HCEC 1CT (cell line): ENCODE data around the gene KAT6B.

Experiments used
- DNase-seq: peaks from one replicate; pipeline ENCODE4 v3.0.0-alpha.2; 2017

Gene KAT6B

DNA sequence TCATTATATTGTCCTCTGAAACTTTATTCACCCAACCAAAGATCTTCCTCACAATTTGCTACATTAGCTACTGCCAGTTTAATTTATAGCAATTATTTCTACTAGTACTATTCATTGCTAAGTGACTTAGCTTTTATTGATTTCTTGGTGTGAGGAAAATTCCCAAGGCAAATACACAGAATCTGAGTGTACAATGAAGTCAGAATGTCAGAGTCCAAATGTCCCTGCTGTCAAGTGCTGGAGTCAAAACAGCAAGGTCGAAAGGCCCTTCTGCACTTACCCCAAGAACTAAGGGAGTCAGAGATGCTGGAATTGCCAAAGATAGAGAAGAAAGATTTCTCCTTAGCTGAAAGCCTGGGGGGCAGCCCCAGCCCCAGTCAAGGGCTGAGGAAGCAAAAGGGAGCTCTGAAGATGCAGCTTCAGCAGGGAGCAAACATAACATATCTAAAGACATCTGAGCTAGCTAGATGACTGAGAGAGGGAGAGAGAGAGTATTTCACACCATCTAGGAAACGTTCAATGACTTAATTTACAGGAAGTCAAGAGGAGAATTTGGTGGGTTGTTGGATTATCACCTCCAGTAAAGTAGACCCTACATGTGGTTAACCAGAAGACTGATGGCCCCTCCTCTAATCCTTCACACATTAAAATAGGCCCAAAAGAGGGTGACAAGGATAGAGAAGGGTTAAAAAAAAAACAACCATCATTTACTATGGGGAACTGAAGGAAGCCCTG lies 248.5 kb downstream of the KAT6B start:
- no peak for DNase-seq

- no peak for DNase-seq
These were observed 249.9 kb downstream of the KAT6B start for GRCh38 chr10:75076348-75076747.

- no peak for DNase-seq
These were observed 253.2 kb downstream of the KAT6B start for GRCh38 chr10:75079436-75080083.

DNA sequence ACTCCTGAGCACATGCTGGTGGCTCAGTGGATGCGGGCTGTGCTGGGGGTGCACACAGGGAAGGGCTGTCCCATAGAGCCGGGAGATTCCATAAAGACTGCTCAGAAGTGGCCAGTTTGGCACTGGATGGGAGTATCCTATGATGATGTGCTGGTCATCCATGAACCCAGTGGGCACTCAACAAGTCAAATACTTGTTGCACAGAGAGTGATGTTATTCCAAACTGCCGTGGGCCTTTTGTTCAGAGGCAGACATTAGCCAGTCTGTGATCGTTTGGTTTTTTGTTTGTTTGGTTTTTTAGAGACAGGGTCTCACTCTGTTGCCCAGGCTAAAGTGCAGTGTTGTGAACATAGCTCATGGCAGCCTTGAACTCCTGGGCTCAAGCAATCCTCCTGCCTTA lies 254.2 kb downstream of the KAT6B start:
- no peak for DNase-seq

GRCh38 chr10:75081379-75081778 lies 255.0 kb downstream of the KAT6B start:
- no peak for DNase-seq
